HAP-1 (cell line): ENCODE data around the gene DIPK1C.

ENCODE experiments used
- DNase-seq, 2 experiments: peaks; one replicate each; pipeline ENCODE4 v3.0.0-alpha.2; 2016 to 2020; ENCODE audit warnings: low spot score in 2 of 2
- H3K27me3 ChIP-seq: fragments of 250-450 bp; sonication (Bioruptor Pico); 2 replicates; pipeline ENCODE4 v1.5.1; 2020; ENCODE audit warnings: low read depth, mild to moderate bottlenecking, moderate library complexity
- H3K36me3 ChIP-seq: fragments of 250-450 bp; sonication (Bioruptor Pico); replicated peaks from 2 replicates; pipeline ENCODE4 v1.5.1; 2020; ENCODE audit warnings: mild to moderate bottlenecking
- H3K4me1 ChIP-seq: fragments of 250-450 bp; sonication (Bioruptor Pico); 2 replicates; pipeline ENCODE4 v1.5.1; 2020; ENCODE audit warnings: mild to moderate bottlenecking
- H3K4me3 ChIP-seq: fragments of 250-450 bp; sonication (Bioruptor Pico); 2 replicates; pipeline ENCODE4 v1.5.1; 2020; ENCODE audit warnings: mild to moderate bottlenecking, moderate library complexity
- H3K9me3 ChIP-seq: fragments of 250-450 bp; sonication (Bioruptor Pico); 2 replicates; pipeline ENCODE4 v1.5.1; 2020; ENCODE audit warnings: mild to moderate bottlenecking, moderate library complexity
- in situ Hi-C: fragments of 300-500 bp; cut with MboI; formaldehyde crosslinking; loops from 3 replicates; pipeline ENCODE4 v1.14.3; 2020; ENCODE audit warnings: low sequenced_read_pairs, inconsistent platforms, mixed read lengths

The DIPK1C gene

GRCh38 chr18:74416124-74416523, 41.0 kb downstream of the DIPK1C start:
- H3K4me1 ChIP-seq: no peaks in the 10 kb centered on the region
- no peaks in the 10 kb centered on the region for H3K27me3 ChIP-seq
- no peaks in the 10 kb centered on the region for H3K9me3 ChIP-seq
- no peaks in the 10 kb centered on the region for H3K36me3 ChIP-seq
- DNase-seq: no peak
- in situ Hi-C loops: no loop called here
- no peak overlapping the region for H3K4me3 ChIP-seq

- Histone ChIP-seq H3K36me3 (no peaks in the 10 kb centered on the region), H3K9me3 (no peaks in the 10 kb centered on the region), H3K27me3 (no peaks in the 10 kb centered on the region), H3K4me3 (no peak overlapping the region), H3K4me1 (no peaks in the 10 kb centered on the region)
- in situ Hi-C loops: no loop called here
- DNase-seq: no peak
These were observed 42.1 kb downstream of the DIPK1C start for GRCh38 chr18:74414953-74415515.

DNA sequence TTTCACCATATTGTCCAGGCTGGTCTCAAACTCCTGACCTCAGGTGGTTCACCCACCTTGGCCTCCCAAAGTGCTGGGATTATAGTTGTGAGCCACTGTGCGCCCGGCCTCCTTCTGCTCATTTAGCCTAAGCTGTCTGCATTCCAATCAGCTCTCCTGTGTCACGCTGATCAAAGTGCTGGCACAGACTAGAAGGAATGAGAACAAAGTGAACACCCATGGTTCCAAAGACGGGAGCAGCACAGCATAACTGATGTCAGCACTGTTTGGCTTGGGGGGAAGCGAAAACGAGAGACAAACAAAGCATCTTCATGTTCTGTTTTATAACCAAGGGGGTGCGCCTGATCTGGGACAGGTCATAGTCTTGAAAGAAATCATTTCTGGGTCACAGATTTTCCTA, 43.3 kb downstream of the DIPK1C start:
- H3K4me3 ChIP-seq: no peak overlapping the region
- no peaks in the 10 kb centered on the region for H3K36me3 ChIP-seq
- H3K4me1 ChIP-seq: no peaks in the 10 kb centered on the region
- DNase-seq: no peak
- in situ Hi-C loops: no loop called here
- no peaks in the 10 kb centered on the region for H3K9me3 ChIP-seq
- no peaks in the 10 kb centered on the region for H3K27me3 ChIP-seq

DNA sequence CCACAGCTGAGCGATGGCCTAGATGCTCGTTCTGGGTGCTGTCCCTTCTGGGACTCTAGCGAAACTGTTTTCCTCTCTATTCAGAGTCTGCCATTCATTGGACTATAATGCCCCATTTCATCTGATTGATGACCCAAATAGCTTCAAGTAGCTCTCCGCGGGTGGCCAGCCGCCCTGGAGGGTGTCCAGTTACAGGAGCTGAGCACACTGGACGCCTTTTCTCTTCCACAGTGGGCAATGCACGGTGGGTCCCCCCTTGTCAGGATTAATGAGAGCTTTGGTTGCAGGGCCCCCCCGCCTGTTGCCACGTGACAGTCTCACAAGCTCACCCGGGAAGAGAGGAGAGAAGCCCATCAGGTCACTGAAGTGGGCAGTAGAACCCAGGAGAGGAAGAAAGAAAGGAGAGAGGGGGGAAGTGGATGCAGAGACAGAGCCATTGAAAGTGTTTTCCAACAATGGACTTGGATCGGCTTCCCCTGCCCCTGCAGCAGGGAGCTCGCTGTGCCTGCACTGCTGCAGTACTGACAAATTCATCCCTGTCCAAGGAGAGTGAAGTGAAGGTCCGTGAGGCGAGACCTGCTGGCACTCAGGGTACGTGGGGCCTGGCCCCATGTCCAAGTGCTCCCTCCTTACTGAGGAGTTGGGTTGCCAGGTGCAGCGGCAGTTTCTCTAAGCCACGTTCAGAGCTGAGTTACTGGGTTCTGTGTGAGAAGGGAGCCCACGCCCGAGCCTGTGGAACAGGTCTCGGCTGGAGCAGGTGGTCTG, 44.8 kb downstream of the DIPK1C start:
- H3K27me3 ChIP-seq: no peaks in the 10 kb centered on the region
- H3K9me3 ChIP-seq: no peaks in the 10 kb centered on the region
- in situ Hi-C loops: no loop called here
- H3K4me3 ChIP-seq: no peak overlapping the region
- H3K36me3 ChIP-seq: no peaks in the 10 kb centered on the region
- H3K4me1 ChIP-seq: no peaks in the 10 kb centered on the region
- no peak for DNase-seq

DNA sequence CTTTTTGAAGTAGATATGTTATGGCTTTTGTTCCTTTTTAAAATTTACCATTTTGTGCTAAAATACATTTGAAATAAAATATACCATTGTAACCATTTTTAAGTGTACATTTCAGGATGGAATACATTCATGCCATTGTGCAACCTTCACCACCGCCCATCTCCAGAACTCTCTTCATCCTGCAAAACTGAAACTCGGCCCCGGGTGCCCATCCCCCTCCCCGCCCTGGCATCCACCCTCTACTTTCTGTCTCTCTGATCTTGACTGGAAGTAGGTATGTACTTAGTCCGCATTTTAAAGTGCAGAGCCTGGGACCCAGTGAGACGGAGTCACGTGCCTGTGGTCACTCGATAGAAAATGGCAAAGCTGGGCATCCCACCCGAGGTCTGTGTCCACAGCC, 45.6 kb downstream of the DIPK1C start:
- no peaks in the 10 kb centered on the region for H3K9me3 ChIP-seq
- in situ Hi-C loops: no loop called here
- no peaks in the 10 kb centered on the region for H3K4me1 ChIP-seq
- DNase-seq: no peak
- H3K27me3 ChIP-seq: no peaks in the 10 kb centered on the region
- no peak overlapping the region for H3K4me3 ChIP-seq
- no peaks in the 10 kb centered on the region for H3K36me3 ChIP-seq

- H3K27me3 ChIP-seq: no peaks in the 10 kb centered on the region
- H3K36me3 ChIP-seq: no peaks in the 10 kb centered on the region
- in situ Hi-C loops: no loop called here
- no peaks in the 10 kb centered on the region for H3K4me1 ChIP-seq
- H3K9me3 ChIP-seq: no peaks in the 10 kb centered on the region
- no peak overlapping the region for H3K4me3 ChIP-seq
- no peak for DNase-seq
These were observed 46.6 kb downstream of the DIPK1C start for GRCh38 chr18:74410441-74410992.

DNA sequence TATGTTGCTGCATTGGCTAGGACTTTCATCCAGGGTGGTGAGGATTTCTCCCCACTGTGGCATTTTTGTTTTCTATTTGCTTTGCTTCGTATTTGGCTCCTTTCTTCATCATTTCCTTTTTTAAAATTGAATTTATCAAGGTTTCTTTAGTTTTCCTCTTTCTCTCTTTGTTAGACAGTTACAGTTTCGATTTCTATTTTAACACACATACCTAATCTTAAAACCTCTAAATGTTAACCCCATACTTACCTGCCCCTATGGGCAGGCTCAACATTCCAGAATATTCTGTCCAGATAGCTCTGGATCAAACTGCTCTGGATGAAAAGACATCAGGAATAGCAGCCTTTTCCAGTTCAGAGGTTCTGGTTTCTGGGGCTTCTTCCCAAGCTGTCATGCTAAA, 49.2 kb downstream of the DIPK1C start:
- Histone ChIP-seq H3K27me3 (no peaks in the 10 kb centered on the region), H3K4me1 (no peaks in the 10 kb centered on the region), H3K36me3 (no peaks in the 10 kb centered on the region), H3K4me3 (no peak overlapping the region), H3K9me3 (no peaks in the 10 kb centered on the region)
- no peak for DNase-seq
- in situ Hi-C loops: no loop called here

- Histone ChIP-seq H3K36me3 (no peaks in the 10 kb centered on the region), H3K27me3 (no peaks in the 10 kb centered on the region), H3K4me1 (no peaks in the 10 kb centered on the region), H3K4me3 (no peak overlapping the region), H3K9me3 (no peaks in the 10 kb centered on the region)
- in situ Hi-C loops: no loop called here
- DNase-seq: no peak
These were observed 54.2 kb downstream of the DIPK1C start for GRCh38 chr18:74402806-74403433.

DNA sequence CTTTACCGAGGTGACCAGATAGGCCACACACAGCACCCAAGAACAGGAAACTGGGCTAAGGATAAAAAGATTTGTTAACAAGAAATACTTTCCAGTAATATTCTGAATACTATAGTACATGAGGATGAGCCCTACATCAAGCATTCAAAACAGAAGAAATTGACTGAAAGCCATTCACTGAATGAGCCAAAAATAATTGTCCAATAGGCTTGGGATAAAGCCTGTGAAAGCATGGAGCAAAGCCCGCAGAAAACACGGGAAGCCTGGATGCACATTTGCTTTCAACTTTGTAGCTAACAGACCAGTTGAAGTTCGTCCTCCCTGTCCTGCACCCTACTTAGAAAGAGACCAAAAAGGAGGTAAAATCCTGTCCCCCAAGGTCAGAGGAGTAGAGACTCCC, 56.3 kb downstream of the DIPK1C start:
- H3K36me3 ChIP-seq: no peaks in the 10 kb centered on the region
- no peaks in the 10 kb centered on the region for H3K4me1 ChIP-seq
- no peak for DNase-seq
- no peaks in the 10 kb centered on the region for H3K9me3 ChIP-seq
- H3K4me3 ChIP-seq: no peak overlapping the region
- H3K27me3 ChIP-seq: no peaks in the 10 kb centered on the region
- in situ Hi-C loops: no loop called here

GRCh38 chr18:74399091-74399887, 57.8 kb downstream of the DIPK1C start:
- no peak overlapping the region for H3K4me3 ChIP-seq
- in situ Hi-C loops: no loop called here
- no peaks in the 10 kb centered on the region for H3K9me3 ChIP-seq
- H3K36me3 ChIP-seq: no peaks in the 10 kb centered on the region
- no peaks in the 10 kb centered on the region for H3K27me3 ChIP-seq
- no peak for DNase-seq
- H3K4me1 ChIP-seq: no peaks in the 10 kb centered on the region

DNA sequence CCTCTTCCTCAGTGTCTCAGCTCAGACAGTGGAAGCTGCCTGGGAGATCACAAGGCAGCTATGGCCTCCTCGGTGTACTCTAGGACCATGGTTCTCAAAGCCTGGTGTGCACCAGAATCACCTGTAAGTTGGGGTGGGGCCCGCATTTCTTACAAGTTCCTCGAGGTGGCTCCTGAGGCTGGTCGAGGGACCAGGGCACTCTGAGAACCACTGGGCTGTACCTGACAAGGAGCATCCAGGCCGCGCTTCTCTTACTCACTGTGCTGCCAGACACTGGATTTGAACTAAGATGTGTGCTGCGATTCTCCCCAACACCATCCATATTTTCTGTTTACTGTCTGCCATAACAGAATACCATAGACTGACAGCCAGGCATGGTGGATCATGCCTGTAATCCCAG, 59.5 kb downstream of the DIPK1C start:
- H3K36me3 ChIP-seq: no peaks in the 10 kb centered on the region
- no peaks in the 10 kb centered on the region for H3K27me3 ChIP-seq
- H3K4me3 ChIP-seq: no peak overlapping the region
- in situ Hi-C loops: no loop called here
- no peak for DNase-seq
- H3K4me1 ChIP-seq: no peaks in the 10 kb centered on the region
- no peaks in the 10 kb centered on the region for H3K9me3 ChIP-seq

DNA sequence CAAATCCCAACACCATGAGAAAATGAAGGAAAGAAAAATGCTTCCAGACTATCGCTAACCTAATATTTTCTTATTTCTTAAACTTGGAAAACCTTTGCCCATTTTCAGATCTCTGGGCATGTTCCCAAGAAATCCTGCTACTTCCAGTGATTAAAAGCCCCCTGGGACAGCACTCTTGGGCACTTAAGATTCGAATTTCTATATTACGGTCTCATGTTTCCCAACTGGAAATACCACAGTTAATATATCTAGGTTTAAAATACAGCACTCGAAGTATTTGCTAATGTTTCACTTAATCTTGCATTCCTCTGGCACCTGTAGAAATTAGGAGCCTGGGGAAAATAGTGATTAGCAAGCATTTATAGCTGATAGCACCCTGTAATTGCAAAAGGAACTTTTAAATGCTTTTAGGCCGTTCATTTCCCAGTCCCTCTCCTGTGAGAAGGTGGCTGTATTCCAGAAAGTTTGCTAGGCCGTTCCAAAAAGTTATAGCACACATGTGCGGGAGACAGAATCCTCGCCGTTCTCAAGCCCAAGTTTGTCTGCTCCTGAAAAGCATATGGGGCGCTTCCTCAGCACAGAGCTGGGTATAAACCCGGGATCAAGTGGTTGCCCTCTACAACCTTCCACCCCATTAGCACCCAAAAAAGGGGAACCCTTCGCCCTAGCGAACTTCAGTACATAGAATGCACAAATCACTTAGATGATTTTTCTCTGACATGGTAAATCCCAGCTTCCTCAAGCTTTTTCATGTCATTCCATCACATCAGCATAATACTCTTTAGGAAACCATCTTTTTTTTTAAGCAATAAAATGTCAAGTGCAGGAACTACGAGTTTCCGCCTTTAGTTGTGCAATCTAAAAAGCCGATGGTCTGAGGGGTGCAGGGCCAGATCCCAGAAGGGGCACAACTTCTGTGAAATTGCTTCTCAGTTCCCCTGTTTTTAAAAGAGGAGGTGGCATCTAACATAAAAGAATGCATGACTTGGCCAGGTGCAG, 60.6 kb downstream of the DIPK1C start:
- Histone ChIP-seq H3K4me3 (no peak overlapping the region), H3K36me3 (no peaks in the 10 kb centered on the region), H3K27me3 (no peaks in the 10 kb centered on the region), H3K4me1 (no peaks in the 10 kb centered on the region), H3K9me3 (no peaks in the 10 kb centered on the region)
- in situ Hi-C loops: no loop called here
- no peak for DNase-seq

DNA sequence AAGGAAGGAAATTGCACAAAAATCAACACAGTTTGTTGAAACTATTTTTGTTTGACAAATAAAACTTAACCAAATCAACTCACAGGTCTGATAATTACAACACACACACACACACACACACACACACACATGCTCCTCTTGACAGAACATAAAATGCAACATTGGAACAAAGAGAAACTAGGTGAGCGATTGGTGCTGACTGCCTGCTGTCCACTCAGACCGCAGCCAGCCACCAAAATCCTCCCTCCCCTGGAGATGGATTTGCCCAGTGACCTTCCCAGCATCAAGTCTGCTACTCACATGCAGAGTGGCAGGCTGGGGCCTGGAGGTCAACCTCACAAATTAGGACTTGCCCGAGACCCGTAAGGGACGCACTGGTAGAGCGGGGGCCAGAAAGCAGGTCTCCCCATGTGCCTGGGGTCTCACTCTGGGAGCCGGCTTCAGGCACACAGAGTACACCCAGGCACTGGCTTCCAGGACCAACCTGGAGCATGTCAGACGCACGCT, 61.4 kb downstream of the DIPK1C start:
- no peaks in the 10 kb centered on the region for H3K4me1 ChIP-seq
- H3K9me3 ChIP-seq: no peaks in the 10 kb centered on the region
- DNase-seq: no peak
- no peaks in the 10 kb centered on the region for H3K36me3 ChIP-seq
- H3K27me3 ChIP-seq: no peaks in the 10 kb centered on the region
- in situ Hi-C loops: no loop called here
- no peak overlapping the region for H3K4me3 ChIP-seq
